Transverse colon (tissue), 4 donors: Measurements from ENCODE around the gene MPPED2. TPM values are rescaled to one million over a fixed set of nuclear protein-coding genes. Genes with fewer than 3 reads are reported as not detected.

Experiments used
- DNase-seq: peaks from one replicate; pipeline ENCODE4 v3.0.0-alpha.2; 2019
- H3K27ac ChIP-seq, 4 donors: fragments of 200-600 bp; sonication (generic); 2 replicates each; pipeline ENCODE4 v1.5.1; 2016 to 2018; ENCODE audit warnings: inconsistent platforms in 4 of 4
- H3K27me3 ChIP-seq: fragments of 200-600 bp; sonication (generic); 2 replicates; pipeline ENCODE4 v1.5.1; 2017; ENCODE audit warnings: inconsistent platforms
- H3K36me3 ChIP-seq, 4 donors: fragments of 200-600 bp; sonication (generic); 2 replicates each; pipeline ENCODE4 v1.5.1; 2017 to 2019; ENCODE audit warnings: inconsistent platforms in 4 of 4
- H3K4me1 ChIP-seq, 4 donors: fragments of 200-600 bp; sonication (generic); 2 replicates each; pipeline ENCODE4 v1.5.1; 2017 to 2020; ENCODE audit warnings: inconsistent platforms in 4 of 4
- H3K4me3 ChIP-seq, 4 donors: fragments of 200-600 bp; sonication (generic); 1 replicate in 1 of 4; 2 replicates in 3 of 4; pipeline versions ENCODE4 v1.5.1 to v1.6.1; 2017 to 2019; ENCODE audit warnings: inconsistent platforms in 4 of 4
- H3K9me3 ChIP-seq, 2 donors: fragments of 200-600 bp; sonication (generic); 2 replicates each; pipeline ENCODE4 v1.5.1; 2017 to 2019; ENCODE audit warnings: inconsistent platforms in 2 of 2
- EP300 ChIP-seq: sonication (generic); formaldehyde crosslinking; IDR thresholded peaks from one replicate; pipeline ENCODE4 v1.6.1; 2017; ENCODE audit warnings: antibody characterized with exemption, low read depth
- POLR2A ChIP-seq: fragments of 450-650 bp; IDR thresholded peaks from one replicate; pipeline ENCODE4 v1.6.1; 2016; ENCODE audit warnings: antibody characterized with exemption, mild to moderate bottlenecking, moderate library complexity
- POLR2AphosphoS5 ChIP-seq, 3 donors: sonication (generic); formaldehyde crosslinking; IDR thresholded peaks; one replicate each; pipeline ENCODE4 v1.6.1; 2016; ENCODE audit warnings: antibody characterized with exemption in 3 of 3
- WGBS, 2 donors: methylation state at CpG; one replicate each; pipeline ENCODE4 v1.1.5; 2018; ENCODE audit warnings: low coverage in 1 of 2; 5-methylcytosine and 5-hydroxymethylcytosine counted together
- in situ Hi-C, 4 donors: fragments of 200-750 bp; cut with MboI; loops; one replicate each; pipeline versions ENCODE4 v1.15.0 to v1.15.1; 2017; ENCODE audit warnings: low sequenced_read_pairs in 3 of 4, low pct_ligation_motif_present in 1 of 4, low pct_unique_long_range_greater_than_20kb in 1 of 4
- intact Hi-C: fragments of 100-400 bp; cut with DNase I; formaldehyde crosslinking; loops from one replicate; pipeline ENCODE4 v1.15.1; 2023; ENCODE audit warnings: low total_unique reads
- total RNA-seq, 4 donors: library from RNA; depleted of rRNA; stranded (reverse); fragments of >200 nt; gene quantifications; one replicate each; pipeline ENCODE4 v1.1.0, GENCODE V29; 2016
- TF ChIP-seq, protein P1 (sequence below), 5 experiments: fragments of 200-600 bp in 3 of 5; fragments of 450-650 bp in 2 of 5; sonication (generic) in 3 of 5; IDR thresholded peaks; 1 replicate in 2 of 5; 2 replicates in 3 of 5; pipeline ENCODE4 v1.5.1; 2016 to 2017; ENCODE audit warnings: antibody characterized with exemption in 5 of 5, inconsistent platforms in 3 of 5, mild to moderate bottlenecking in 2 of 5, moderate library complexity in 1 of 5

MPPED2 gene
- total RNA-seq, 4 donors from 2014 or later = 1.4 to 1.6 TPM; not detected in 2

DNA sequence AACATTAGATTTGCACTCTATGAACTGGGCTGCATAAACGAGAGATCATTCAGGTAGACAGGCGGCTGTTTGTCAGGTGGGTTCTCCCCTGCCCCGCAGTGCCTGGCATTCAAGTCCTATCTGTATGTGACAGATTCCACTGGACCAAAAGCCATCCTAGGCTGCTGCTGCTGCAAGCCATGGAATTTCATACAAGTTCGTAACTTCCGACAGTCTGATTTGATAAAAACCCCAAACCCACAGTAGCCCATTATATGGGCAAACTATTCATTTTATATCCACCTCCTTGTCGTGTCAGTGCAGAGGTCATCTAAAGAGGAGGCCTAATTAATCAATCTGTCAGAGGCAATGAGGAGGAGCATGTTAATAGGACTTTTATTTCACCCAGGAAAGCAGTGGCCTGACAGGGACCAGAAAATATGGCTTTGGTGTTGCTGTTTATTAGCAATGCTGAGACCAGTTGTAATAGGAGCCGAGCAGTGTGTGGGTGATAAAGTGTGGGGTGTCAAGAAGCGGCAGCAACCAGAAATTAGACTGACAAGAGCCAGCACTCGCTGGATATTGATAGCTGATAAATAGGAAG lies 139.0 kb downstream of the MPPED2 start:
- in situ Hi-C loops (no loop called here), intact Hi-C loops (no loop called here)
- Histone ChIP-seq H3K4me1 (no peaks in the 10 kb centered on the region), H3K4me3 (no peak overlapping the region), H3K36me3 (no peaks in the 10 kb centered on the region), H3K27me3 (no peaks in the 10 kb centered on the region), H3K27ac (no peak overlapping the region), H3K9me3 (no peaks in the 10 kb centered on the region)
- WGBS, 2 donors = 78 to 84% methylated on average over 6 to 9 of the region's 9 CpGs
- no peak for DNase-seq
- TF ChIP-seq POLR2AphosphoS5 (IDR thresholded peaks at IDR 0.05) (no peak), POLR2A (no peak), EP300 (no peak)
- TF ChIP-seq, protein P1, sequence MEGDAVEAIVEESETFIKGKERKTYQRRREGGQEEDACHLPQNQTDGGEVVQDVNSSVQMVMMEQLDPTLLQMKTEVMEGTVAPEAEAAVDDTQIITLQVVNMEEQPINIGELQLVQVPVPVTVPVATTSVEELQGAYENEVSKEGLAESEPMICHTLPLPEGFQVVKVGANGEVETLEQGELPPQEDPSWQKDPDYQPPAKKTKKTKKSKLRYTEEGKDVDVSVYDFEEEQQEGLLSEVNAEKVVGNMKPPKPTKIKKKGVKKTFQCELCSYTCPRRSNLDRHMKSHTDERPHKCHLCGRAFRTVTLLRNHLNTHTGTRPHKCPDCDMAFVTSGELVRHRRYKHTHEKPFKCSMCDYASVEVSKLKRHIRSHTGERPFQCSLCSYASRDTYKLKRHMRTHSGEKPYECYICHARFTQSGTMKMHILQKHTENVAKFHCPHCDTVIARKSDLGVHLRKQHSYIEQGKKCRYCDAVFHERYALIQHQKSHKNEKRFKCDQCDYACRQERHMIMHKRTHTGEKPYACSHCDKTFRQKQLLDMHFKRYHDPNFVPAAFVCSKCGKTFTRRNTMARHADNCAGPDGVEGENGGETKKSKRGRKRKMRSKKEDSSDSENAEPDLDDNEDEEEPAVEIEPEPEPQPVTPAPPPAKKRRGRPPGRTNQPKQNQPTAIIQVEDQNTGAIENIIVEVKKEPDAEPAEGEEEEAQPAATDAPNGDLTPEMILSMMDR (IDR thresholded peaks at IDR 0.05) = no peak

DNA sequence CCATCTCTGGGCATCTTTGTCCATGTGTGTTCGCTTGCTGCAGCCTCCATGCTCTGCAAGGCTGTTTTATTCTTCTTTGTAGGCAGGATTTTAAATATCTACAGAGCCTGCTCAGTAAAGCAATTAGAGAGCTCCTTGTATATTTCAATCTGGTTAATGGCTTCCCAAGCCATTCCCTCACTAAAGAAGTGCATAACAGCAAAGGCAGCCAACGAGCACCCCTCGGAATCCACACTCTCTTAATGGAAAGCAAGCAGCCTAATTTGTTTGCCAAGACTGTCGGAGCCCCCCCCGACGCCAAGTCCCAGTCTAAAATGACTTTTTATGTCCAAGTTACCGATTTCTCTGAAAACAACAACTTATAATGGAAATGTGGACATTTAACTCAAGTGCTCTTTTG lies 139.6 kb downstream of the MPPED2 start:
- H3K4me3 ChIP-seq = no peak overlapping the region
- WGBS, 2 donors = 57 to 78% methylated on average over 3 to 7 of the region's 7 CpGs
- no peak for TF ChIP-seq EP300
- TF ChIP-seq, protein P1 (IDR thresholded peaks at IDR 0.05) = no peak
- no peak for TF ChIP-seq POLR2A
- no peak for TF ChIP-seq POLR2AphosphoS5 (IDR thresholded peaks at IDR 0.05)
- intact Hi-C loops = no loop called here
- H3K27me3 ChIP-seq = no peaks in the 10 kb centered on the region
- no peaks in the 10 kb centered on the region for H3K9me3 ChIP-seq
- H3K36me3 ChIP-seq = no peaks in the 10 kb centered on the region
- in situ Hi-C loops = no loop called here
- no peak for DNase-seq
- no peak overlapping the region for H3K27ac ChIP-seq
- no peaks in the 10 kb centered on the region for H3K4me1 ChIP-seq

DNA sequence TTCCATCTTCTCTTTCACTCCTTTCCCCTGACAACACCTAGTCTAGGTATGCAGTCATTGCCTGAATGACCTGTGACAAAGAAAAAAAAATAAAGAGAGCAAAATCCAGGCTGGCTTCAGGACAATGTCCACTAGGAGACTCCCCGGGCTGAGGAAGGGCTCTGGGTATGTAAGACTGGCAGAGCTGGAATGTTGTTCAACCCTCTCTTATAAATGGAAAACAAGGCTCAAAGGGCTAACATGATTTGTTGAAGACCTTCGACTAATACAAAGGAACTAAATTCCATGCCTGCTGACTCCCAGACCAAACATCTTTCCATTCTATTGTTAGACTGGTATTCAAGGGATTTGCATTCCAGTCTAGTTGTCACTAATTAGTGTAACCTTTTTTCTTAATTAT lies 141.1 kb downstream of the MPPED2 start:
- Histone ChIP-seq H3K27me3 (no peaks in the 10 kb centered on the region), H3K27ac (no peak overlapping the region), H3K4me3 (no peak overlapping the region), H3K4me1 (no peaks in the 10 kb centered on the region), H3K36me3 (no peaks in the 10 kb centered on the region), H3K9me3 (no peaks in the 10 kb centered on the region)
- intact Hi-C loops = no loop called here
- DNase-seq = no peak
- TF ChIP-seq POLR2A (no peak), POLR2AphosphoS5 (IDR thresholded peaks at IDR 0.05) (no peak)
- TF ChIP-seq, protein P1 (IDR thresholded peaks at IDR 0.05) = no peak
- WGBS, 2 donors = 50 to 55% methylated on average over 2 of the region's 2 CpGs
- in situ Hi-C loops = no loop called here

DNA sequence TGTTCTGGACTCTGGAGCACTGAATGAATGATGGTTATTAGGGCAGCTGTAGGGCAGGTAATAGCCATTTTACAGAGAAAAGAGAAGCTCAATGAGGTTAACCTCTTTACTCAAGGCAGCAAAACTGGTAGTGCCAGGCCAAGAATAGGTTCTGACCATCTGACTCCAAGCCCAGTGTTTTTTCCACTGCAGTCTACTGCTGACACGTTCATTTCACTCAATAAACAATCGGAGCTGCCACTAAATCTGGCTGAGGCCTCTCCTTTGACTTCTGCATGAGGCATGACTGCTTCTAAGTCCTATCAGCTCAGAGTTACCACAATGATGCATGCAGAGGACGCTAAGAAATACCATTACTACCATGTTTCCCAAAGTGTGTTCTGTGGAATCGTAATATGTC lies 145.6 kb downstream of the MPPED2 start:
- in situ Hi-C loops = no loop called here
- WGBS, 2 donors = 61 to 80% methylated on average over 2 to 4 of the region's 4 CpGs
- Histone ChIP-seq H3K9me3 (no peaks in the 10 kb centered on the region), H3K27ac (no peak overlapping the region), H3K36me3 (no peaks in the 10 kb centered on the region), H3K27me3 (no peaks in the 10 kb centered on the region), H3K4me3 (no peak overlapping the region), H3K4me1 (no peaks in the 10 kb centered on the region)
- intact Hi-C loops = no loop called here
- no peak for DNase-seq
- TF ChIP-seq POLR2AphosphoS5 (IDR thresholded peaks at IDR 0.05) (no peak), POLR2A (no peak), EP300 (no peak)
- TF ChIP-seq, protein P1 (IDR thresholded peaks at IDR 0.05) = no peak
